Measurements from ENCODE around the gene FAM107B. TPM values are rescaled to one million over a fixed set of nuclear protein-coding genes. Genes with fewer than 3 reads are reported as not detected.
"Not testable (repeated sequence)": the region's sequence is repeated elsewhere in the genome, so short reads cannot be mapped to it uniquely, and the experiment has no call there.

The FAM107B gene
- total and polyA plus RNA-seq, 8 donors: 22.6 to 105 (median 54.5) TPM

- peak in 2 of 4 donors; percentile 28 to 32 for ATAC-seq
- 49 to 50% methylated on average over 3 of the region's 3 CpGs for WGBS, 2 donors
- no peak for TF ChIP-seq CTCF (IDR thresholded peaks at IDR 0.05)
Observed at GRCh38 chr10:14639637-14640036, 135.1 kb downstream of the FAM107B start.

DNA sequence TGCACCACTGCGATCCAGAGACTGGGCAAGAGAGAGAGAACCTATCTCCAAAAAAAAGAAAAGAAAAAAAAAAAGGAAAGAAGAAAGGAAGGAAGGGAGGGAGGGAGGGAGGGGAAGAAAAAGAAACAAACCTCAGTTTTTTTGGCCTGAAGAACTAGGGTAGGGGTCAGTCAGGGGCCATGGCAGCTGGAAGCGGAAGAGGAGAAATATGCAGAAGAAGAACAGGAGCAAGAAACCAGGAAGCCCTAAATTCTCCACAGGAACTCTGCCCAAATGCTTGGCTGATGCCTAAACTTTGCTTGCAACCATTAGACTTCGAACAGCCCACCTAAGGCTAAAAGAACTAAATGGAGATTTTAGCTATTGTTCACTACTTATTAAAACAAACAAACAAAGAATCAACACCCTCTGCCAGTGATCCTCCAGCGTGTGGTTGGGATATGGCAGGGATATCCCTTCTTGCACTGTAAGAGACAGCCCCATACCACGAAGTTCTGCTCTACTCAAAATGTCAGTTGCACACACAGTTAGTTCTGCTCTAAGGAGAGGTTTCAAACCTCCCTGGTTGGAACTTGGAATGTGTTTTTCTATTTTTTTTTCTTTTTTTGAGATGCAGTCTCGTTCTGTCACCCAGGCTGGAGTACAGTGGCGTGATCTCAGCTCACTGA, 139.5 kb downstream of the FAM107B start:
- intact Hi-C loops (cut with DNase I): no loop called here
- 82 to 84% methylated on average over 7 of the region's 7 CpGs for WGBS, 2 donors
- H3K27me3 ChIP-seq: no peaks in the 10 kb centered on the region
- TF ChIP-seq CTCF (IDR thresholded peaks at IDR 0.05): no peak
- no peak for DNase-seq
- FAIRE-seq: no peak
- no peak overlapping the region for H3K4me3 ChIP-seq
- H3K4me1 ChIP-seq: no peaks in the 10 kb centered on the region
- no peak for ATAC-seq
- H3K27ac ChIP-seq: no peak overlapping the region
- H3K9me3 ChIP-seq: no peaks in the 10 kb centered on the region
- H3K36me3 ChIP-seq: no peaks in the 10 kb centered on the region

More at GRCh38 chr10:14639637-14640036, 135.1 kb downstream of the FAM107B start:
- Histone ChIP-seq H3K4me1 (no peaks in the 10 kb centered on the region), H3K9me3 (no peaks in the 10 kb centered on the region), H3K36me3 (no peaks in the 10 kb centered on the region), H3K4me3 (no peak overlapping the region), H3K27ac (no peak overlapping the region), H3K27me3 (no peaks in the 10 kb centered on the region)
- intact Hi-C loops (cut with DNase I): no loop called here
- no peak for FAIRE-seq
- DNase-seq: no peak

GRCh38 chr10:14634572-14634971, 140.1 kb downstream of the FAM107B start:
- H3K27ac ChIP-seq; DNase-seq; H3K4me3 ChIP-seq; H3K27me3 ChIP-seq; H3K4me1 ChIP-seq; H3K9me3 ChIP-seq; intact Hi-C loops (cut with DNase I); FAIRE-seq; H3K36me3 ChIP-seq: not testable (repeated sequence)
- 85 to 86% methylated on average over 5 of the region's 5 CpGs for WGBS, 2 donors
- peak in 2 of 4 donors; percentile 17 to 44 for ATAC-seq

GRCh38 chr10:14625765-14626525, 148.8 kb downstream of the FAM107B start:
- intact Hi-C loops (cut with DNase I): no loop called here
- no peak overlapping the region for H3K27ac ChIP-seq
- TF ChIP-seq CTCF (IDR thresholded peaks at IDR 0.05): no peak
- WGBS, 2 donors: 76 to 81% methylated on average over 10 of the region's 10 CpGs
- ATAC-seq: no peak
- H3K9me3 ChIP-seq: no peaks in the 10 kb centered on the region
- no peak for FAIRE-seq
- no peaks in the 10 kb centered on the region for H3K4me1 ChIP-seq
- no peak for DNase-seq
- no peaks in the 10 kb centered on the region for H3K27me3 ChIP-seq
- H3K36me3 ChIP-seq: no peaks in the 10 kb centered on the region
- no peak overlapping the region for H3K4me3 ChIP-seq

DNA sequence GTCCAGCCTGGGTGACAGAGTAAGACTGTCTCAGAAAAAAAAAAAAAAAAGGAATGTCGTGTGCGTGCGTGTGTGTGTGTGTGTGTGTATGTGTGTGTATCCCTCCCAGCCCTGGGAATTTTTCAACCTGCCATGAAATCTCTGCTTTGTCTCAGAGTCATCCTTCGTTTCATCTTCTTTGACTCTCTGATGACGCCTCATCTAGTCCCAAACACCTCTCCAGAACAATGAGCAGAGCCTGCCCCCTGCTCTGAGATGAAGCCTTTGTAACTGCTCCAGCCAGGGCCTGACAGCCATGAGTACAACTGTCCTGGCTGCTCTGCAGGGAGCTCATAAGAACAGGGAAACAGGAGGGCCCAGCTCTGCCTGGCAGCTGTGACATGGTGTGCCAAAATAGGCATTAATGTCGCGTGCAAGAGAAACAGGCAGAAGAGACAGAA, 149.5 kb downstream of the FAM107B start:
- FAIRE-seq (no peak), DNase-seq (no peak), ATAC-seq (peak in 1 of 4 donors; percentile 44)
- no peak for TF ChIP-seq CTCF (IDR thresholded peaks at IDR 0.05)
- H3K4me1 ChIP-seq: no peaks in the 10 kb centered on the region
- intact Hi-C loops (cut with DNase I): no loop called here
- H3K9me3 ChIP-seq: no peaks in the 10 kb centered on the region
- no peaks in the 10 kb centered on the region for H3K27me3 ChIP-seq
- H3K27ac ChIP-seq: no peak overlapping the region
- H3K4me3 ChIP-seq: no peak overlapping the region
- 68 to 85% methylated on average over 7 of the region's 7 CpGs for WGBS, 2 donors
- no peaks in the 10 kb centered on the region for H3K36me3 ChIP-seq

Measured in pancreas (tissue), 10 donors.